SK-N-MC (cell line): ENCODE measurements around the gene TBRG1.

Experiments
- EZH2 ChIP-seq: fragments of 200-600 bp; sonication (generic); IDR thresholded peaks from one replicate; pipeline ENCODE4 v1.6.1; 2017; ENCODE audit warnings: antibody characterized with exemption
- POLR2AphosphoS5 ChIP-seq: IDR thresholded peaks from 2 replicates; pipeline ENCODE4 v1.6.1; 2012; ENCODE audit warnings: mild to moderate bottlenecking, low read depth, low read length, borderline replicate concordance

- TF ChIP-seq POLR2AphosphoS5, result no peak
- TF ChIP-seq EZH2, result no peak
Measured at GRCh38 chr11:124661553-124661952, 38.9 kb downstream of the TBRG1 start.
